HepG2 (cell line): ENCODE results near the gene ELFN1. TPM values are rescaled to one million over a fixed set of nuclear protein-coding genes. Genes with fewer than 3 reads are reported as not detected.

Source experiments
- ATAC-seq: fragments of 200-7000 bp; cut with Tn5 transposase; 3 replicates; pipeline ENCODE4 v1.9.1; 2020; ENCODE audit warnings: mild to moderate bottlenecking, moderate library complexity
- BruUV-seq: library from RNA; stranded (reverse); fragments of 400-500 nt; replicated peaks from 2 replicates; lab custom pipeline; 2021; lab: Mats Ljungman, UMichigan
- CTCF ChIA-PET: fragments of 300-600 bp; formaldehyde crosslinking; extraction: SDS; loops from one replicate; lab custom pipeline; 2021; ENCODE audit warnings: low total read pairs, inconsistent platforms, low intra/inter-chr PET ratio; lab: Yijun Ruan, JAX
- POLR2A ChIA-PET: fragments of 350-600 bp; sonication (Branson Sonifier 250); formaldehyde crosslinking; loops from one replicate; lab custom pipeline; 2020; ENCODE audit warnings: antibody characterized with exemption, inconsistent platforms; lab: Yijun Ruan, JAX
- DNase-seq: peaks from one replicate; pipeline ENCODE4 v3.0.0-alpha.2; 2015; ENCODE audit warnings: low spot score
- FAIRE-seq: peaks from 3 replicates; lab custom pipeline; 2011; peaks lifted over from hg19 to GRCh38; lab: Jason Lieb, UNC
- H2AFZ ChIP-seq: one replicate; pipeline ENCODE4 v1.6.1; 2011; ENCODE audit warnings: low read length, inconsistent platforms
- H3K27ac ChIP-seq: fragments of 300-600 bp; 3 replicates; pipeline ENCODE4 v1.8.0; 2011; ENCODE audit warnings: mixed run types, mild to moderate bottlenecking, mixed read lengths, low read length, inconsistent platforms; ENCODE audit not compliant: insufficient read depth; ENCODE audit errors: extremely low read length
- H3K27me3 ChIP-seq, 2 experiments: fragments of 200-600 bp in 1 of 2; 2 replicates in 1 of 2; 3 replicates in 1 of 2; pipeline versions ENCODE4 v1.6.0 to v1.8.0; 2011; ENCODE audit warnings: low read length in 2 of 2, mild to moderate bottlenecking in 2 of 2, moderate library complexity in 2 of 2, inconsistent platforms in 1 of 2; ENCODE audit not compliant: insufficient read depth in 2 of 2, control insufficient read depth in 1 of 2
- H3K36me3 ChIP-seq, 2 experiments: fragments of 200-600 bp in 1 of 2; replicated peaks in 1 of 2; 2 replicates in 1 of 2; 3 replicates in 1 of 2; pipeline versions ENCODE4 v1.5.1 to v1.8.0; 2011; ENCODE audit warnings: low read length in 2 of 2, inconsistent platforms in 1 of 2; ENCODE audit not compliant: insufficient read depth in 2 of 2, control insufficient read depth in 1 of 2
- H3K4me1 ChIP-seq: 2 replicates; pipeline ENCODE4 v1.5.1; 2012; ENCODE audit warnings: low read length, inconsistent platforms; ENCODE audit not compliant: insufficient read depth
- H3K4me2 ChIP-seq: 2 replicates; pipeline ENCODE4 v1.6.0; 2011; ENCODE audit warnings: low read depth, low read length, inconsistent platforms
- H3K4me3 ChIP-seq, 3 experiments: fragments of 200-600 bp in 1 of 3; sonication (generic), shearing (Covaris generic) in 1 of 3; replicated peaks in 1 of 3; 2 replicates each; pipeline ENCODE4 v1.5.1; 2011 to 2016; ENCODE audit warnings: low read length in 3 of 3, inconsistent platforms in 2 of 3, low read depth in 2 of 3, mild to moderate bottlenecking in 2 of 3, control low read depth in 1 of 3, mixed read lengths in 1 of 3; ENCODE audit not compliant: insufficient read depth in 1 of 3
- H3K79me2 ChIP-seq: one replicate; pipeline ENCODE4 v1.6.1; 2011; ENCODE audit warnings: low read length, inconsistent platforms; ENCODE audit not compliant: insufficient read depth
- H3K9ac ChIP-seq: 2 replicates; pipeline ENCODE4 v1.6.0; 2011; ENCODE audit warnings: mild to moderate bottlenecking, low read depth, low read length, inconsistent platforms; ENCODE audit not compliant: insufficient read depth
- H3K9me3 ChIP-seq: 2 replicates; pipeline ENCODE4 v1.5.1; 2012; ENCODE audit warnings: mild to moderate bottlenecking, low read length
- H4K20me1 ChIP-seq: 2 replicates; pipeline ENCODE4 v1.6.0; 2011; ENCODE audit warnings: inconsistent platforms, mild to moderate bottlenecking, low read length, moderate library complexity; ENCODE audit not compliant: insufficient read depth
- EZH2 ChIP-seq: conservative IDR thresholded peaks from 2 replicates; pipeline ENCODE4 v1.6.1; 2012; ENCODE audit warnings: mild to moderate bottlenecking, low read depth, low read length, moderate library complexity
- PCBP2 ChIP-seq: fragments of 200-400 bp; formaldehyde crosslinking; optimal IDR thresholded peaks from 2 replicates; pipeline ENCODE3; 2018; ENCODE audit warnings: low read length, low read depth; ENCODE audit not compliant: poor library complexity, severe bottlenecking
- PRDM10 ChIP-seq: sonication (generic); formaldehyde crosslinking; IDR thresholded peaks from 2 replicates; pipeline ENCODE4 v1.4.0; 2020; ENCODE audit warnings: low read depth, missing genetic modification reagents
- RBM39 ChIP-seq: fragments of 200-400 bp; formaldehyde crosslinking; IDR thresholded peaks from one replicate; pipeline ENCODE4 v1.6.1; 2018; ENCODE audit warnings: antibody characterized with exemption, mild to moderate bottlenecking, low read depth, low read length; ENCODE audit not compliant: poor library complexity, severe bottlenecking
- ZNF383 ChIP-seq: sonication (generic); formaldehyde crosslinking; IDR thresholded peaks from 2 replicates; pipeline ENCODE4 v1.4.0; 2020; ENCODE audit warnings: missing genetic modification reagents, mild to moderate bottlenecking, borderline replicate concordance
- ZNF772 ChIP-seq: sonication (generic); formaldehyde crosslinking; IDR thresholded peaks from 2 replicates; pipeline ENCODE4 v1.5.0; 2020; ENCODE audit warnings: mild to moderate bottlenecking, missing genetic modification reagents
- ZNF790 ChIP-seq: sonication (generic); formaldehyde crosslinking; IDR thresholded peaks from 2 replicates; pipeline ENCODE4 v1.8.0; 2022; ENCODE audit warnings: missing genetic modification reagents, mild to moderate bottlenecking, borderline replicate concordance
- WGBS: methylation state at CpG from one replicate; pipeline ENCODE4 v1.1.6; 2017; ENCODE audit warnings: low lambda C conversion rate; 5-methylcytosine and 5-hydroxymethylcytosine counted together
- in situ Hi-C: cut with HindIII; loops from 2 replicates; pipeline ENCODE4 v1.10.0; 2017; ENCODE audit warnings: low pct_unique_long_range_greater_than_20kb; ENCODE audit not compliant: extremely low pct_ligation_motif_present
- intact Hi-C: fragments of 100-400 bp; cut with micrococcal nuclease; formaldehyde crosslinking; loops from one replicate; pipeline ENCODE4 v1.10.0; 2022; ENCODE audit not compliant: unreplicated experiment
- polyA plus RNA-seq, 8 experiments: library from polyadenylated mRNA; depleted of rRNA in 3 of 8; stranded (reverse) in 7 of 8; unstranded in 1 of 8; fragments of >200 nt; fragmentation: Illumina TruSeq in 4 of 8; extraction: Trizol in 4 of 8; gene quantifications; 2 replicates each; pipeline versions ENCODE4 v1.2.1 to v1.2.3, GENCODE V29; 2011 to 2016; ENCODE audit warnings: low read depth in 4 of 8, missing spikeins in 1 of 8, mixed read lengths in 1 of 8; ENCODE audit not compliant: insufficient read depth in 1 of 8
- total RNA-seq, 5 experiments: library from RNA; depleted of rRNA; stranded (reverse); fragments of >200 nt; fragmentation: Illumina TruSeq; extraction: Trizol; gene quantifications; 2 replicates each; pipeline ENCODE4 v1.2.3, GENCODE V29; 2016; ENCODE audit warnings: low read depth in 1 of 5

ELFN1 gene
- total and polyA plus RNA-seq, 2 of the 13 experiments (the other 11 are each of a cell fraction or from before 2014, with no cell fraction given), result 0.13 to 0.18 TPM

GRCh38 chr7:1698951-1699350 lies 28.9 kb downstream of the ELFN1 start (continued):
- TF ChIP-seq PRDM10 (CRISPR knock-in tag), result no peak
- TF ChIP-seq, all 625 proteins: peak for 0

- H3K27ac ChIP-seq, result no peak overlapping the region
- H3K4me3 ChIP-seq, result no peak overlapping the region
- no peaks in the 10 kb centered on the region for H3K79me2 ChIP-seq
- H3K27me3 ChIP-seq, result peaks cover 0 to 13% of the 10 kb centered on the region in 2 experiments; a peak in 1 of 5 replicates
- no peak overlapping the region for H3K4me2 ChIP-seq
- no peak overlapping the region for H3K9ac ChIP-seq
- no peaks in the 10 kb centered on the region for H3K36me3 ChIP-seq
- H4K20me1 ChIP-seq, result no peaks in the 10 kb centered on the region
- H2AFZ ChIP-seq, result no peak overlapping the region
- DNase-seq (no peak), FAIRE-seq (no peak), ATAC-seq (no peak)
- H3K4me1 ChIP-seq, result peaks cover 4% of the 10 kb centered on the region; the same call in 1 of the 2 replicates
- ChIA-PET CTCF (no interaction called here), POLR2A (no interaction called here)
- 71% methylated on average over 11 of the region's 11 CpGs for WGBS
- BruUV-seq, result no TSS peak
- intact Hi-C loops (no loop called here), in situ Hi-C loops (no loop called here)
- TF ChIP-seq EZH2 (no peak), ZNF772 (CRISPR knock-in tag) (no peak), RBM39 (no peak), ZNF790 (CRISPR knock-in tag) (no peak), PCBP2 (no peak), ZNF383 (CRISPR knock-in tag) (no peak)
- peaks cover 8% of the 10 kb centered on the region for H3K9me3 ChIP-seq
Observed at GRCh38 chr7:1700086-1700485, 30.0 kb downstream of the ELFN1 start.
